Stomach (tissue), 4 donors: ENCODE data around the gene OR10AD1.

Experiments
- POLR2A ChIP-seq, 4 donors: fragments of 450-650 bp; IDR thresholded peaks; one replicate each; pipeline ENCODE4 v1.6.1; 2016; ENCODE audit warnings: antibody characterized with exemption in 4 of 4, control low read depth in 2 of 4, mild to moderate bottlenecking in 1 of 4, moderate library complexity in 1 of 4
- POLR2AphosphoS5 ChIP-seq, 3 donors: sonication (generic); formaldehyde crosslinking; IDR thresholded peaks; one replicate each; pipeline ENCODE4 v1.6.1; 2016; ENCODE audit warnings: antibody characterized with exemption in 3 of 3
- TF ChIP-seq, protein P1 (sequence below), 7 experiments: fragments of 450-650 bp in 4 of 7; fragments of 200-600 bp in 3 of 7; sonication (generic) in 3 of 7; IDR thresholded peaks; one replicate each; pipeline ENCODE4 v1.5.1; 2016 to 2019; ENCODE audit warnings: antibody characterized with exemption in 7 of 7, control low read depth in 2 of 7, mild to moderate bottlenecking in 1 of 7

DNA sequence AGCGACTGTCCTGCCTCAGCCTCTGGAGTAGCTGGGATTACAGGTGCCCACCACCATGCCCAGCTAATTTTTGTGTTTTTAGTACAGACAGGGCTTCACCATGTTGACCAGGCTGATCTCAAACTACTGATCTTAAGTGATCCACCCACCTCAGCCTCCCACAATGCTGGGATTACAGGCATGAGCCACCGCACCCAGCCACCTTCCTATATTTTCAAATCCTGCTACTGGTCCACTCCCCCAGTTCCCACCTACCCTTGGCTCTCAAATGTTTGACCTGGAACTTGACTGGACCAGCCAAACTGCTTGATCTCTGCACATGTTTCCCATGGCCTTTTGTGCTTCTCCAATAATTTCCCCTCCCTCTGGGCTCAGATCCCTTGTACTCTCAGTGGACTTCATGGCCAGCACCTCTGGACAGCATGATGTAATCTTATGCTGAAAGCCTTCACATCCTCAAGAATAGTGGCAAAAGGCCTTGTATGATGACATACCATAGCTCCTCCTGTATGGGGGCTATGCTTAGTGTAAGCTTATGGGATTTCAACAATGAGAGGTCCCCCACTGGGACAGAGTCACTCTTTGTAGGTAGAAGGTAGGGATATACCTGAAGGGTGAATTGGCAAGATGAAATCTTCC, 22.1 kb downstream of the OR10AD1 start:
- TF ChIP-seq, protein P1, sequence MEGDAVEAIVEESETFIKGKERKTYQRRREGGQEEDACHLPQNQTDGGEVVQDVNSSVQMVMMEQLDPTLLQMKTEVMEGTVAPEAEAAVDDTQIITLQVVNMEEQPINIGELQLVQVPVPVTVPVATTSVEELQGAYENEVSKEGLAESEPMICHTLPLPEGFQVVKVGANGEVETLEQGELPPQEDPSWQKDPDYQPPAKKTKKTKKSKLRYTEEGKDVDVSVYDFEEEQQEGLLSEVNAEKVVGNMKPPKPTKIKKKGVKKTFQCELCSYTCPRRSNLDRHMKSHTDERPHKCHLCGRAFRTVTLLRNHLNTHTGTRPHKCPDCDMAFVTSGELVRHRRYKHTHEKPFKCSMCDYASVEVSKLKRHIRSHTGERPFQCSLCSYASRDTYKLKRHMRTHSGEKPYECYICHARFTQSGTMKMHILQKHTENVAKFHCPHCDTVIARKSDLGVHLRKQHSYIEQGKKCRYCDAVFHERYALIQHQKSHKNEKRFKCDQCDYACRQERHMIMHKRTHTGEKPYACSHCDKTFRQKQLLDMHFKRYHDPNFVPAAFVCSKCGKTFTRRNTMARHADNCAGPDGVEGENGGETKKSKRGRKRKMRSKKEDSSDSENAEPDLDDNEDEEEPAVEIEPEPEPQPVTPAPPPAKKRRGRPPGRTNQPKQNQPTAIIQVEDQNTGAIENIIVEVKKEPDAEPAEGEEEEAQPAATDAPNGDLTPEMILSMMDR (IDR thresholded peaks at IDR 0.05) = no peak
- no peak for TF ChIP-seq POLR2A (IDR thresholded peaks at IDR 0.05)
- no peak for TF ChIP-seq POLR2AphosphoS5 (IDR thresholded peaks at IDR 0.05)
